ENCODE data around the gene MYO1H.
"Not testable (repeated sequence)": the region's sequence is repeated elsewhere in the genome, so short reads cannot be mapped to it uniquely, and the experiment has no call there.

MYO1H gene

DNA sequence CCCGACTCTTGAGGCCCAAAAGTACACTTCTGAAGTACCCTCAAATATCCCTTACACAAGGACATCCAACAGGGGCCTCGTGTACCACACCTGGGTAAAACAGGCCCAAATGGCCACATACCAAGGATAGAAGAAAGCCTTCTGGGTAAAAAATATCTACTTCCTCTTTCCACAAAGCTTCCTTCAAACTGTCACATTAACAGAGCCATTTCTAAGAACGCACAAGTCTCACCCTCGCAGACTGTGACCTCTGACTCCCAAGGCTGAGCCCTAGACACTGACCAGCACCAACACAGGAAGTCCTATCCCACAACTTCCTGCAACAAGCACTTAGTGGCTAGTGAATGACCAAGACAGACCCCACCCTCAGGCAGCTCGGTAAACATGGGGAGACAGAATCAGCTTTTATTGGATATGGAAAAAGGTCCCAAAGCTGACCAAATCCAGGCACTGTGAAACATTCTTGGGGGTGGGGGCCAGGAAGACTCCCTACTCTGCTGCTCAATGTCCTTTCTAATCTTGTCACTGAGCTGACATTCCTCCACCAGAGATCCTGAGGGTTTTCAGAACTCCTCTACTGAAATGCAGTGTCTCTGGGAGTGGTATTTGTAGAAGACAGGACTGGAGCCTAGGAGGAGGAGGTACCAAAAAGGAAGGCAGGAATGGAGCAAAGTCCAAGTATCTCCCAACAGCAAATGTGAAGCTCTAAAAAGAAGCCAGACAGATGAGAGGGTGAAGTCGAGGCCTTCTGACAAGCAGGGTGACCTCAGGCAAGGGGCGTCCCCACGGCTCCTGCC lies 113.5 kb downstream of the MYO1H start:
- Mint-ChIP-seq H3K4me3 (no peak overlapping the region), H3K4me1 (ENCODE audit: low read depth) (peaks cover 42% of the 10 kb centered on the region), H3K36me3 (ENCODE audit: low read depth) (peaks cover 20% of the 10 kb centered on the region), H3K27me3 (ENCODE audit: low read depth) (no peaks in the 10 kb centered on the region), H3K27ac (peak overlapping the region; percentile 82), H3K9me3 (no peaks in the 10 kb centered on the region)

DNA sequence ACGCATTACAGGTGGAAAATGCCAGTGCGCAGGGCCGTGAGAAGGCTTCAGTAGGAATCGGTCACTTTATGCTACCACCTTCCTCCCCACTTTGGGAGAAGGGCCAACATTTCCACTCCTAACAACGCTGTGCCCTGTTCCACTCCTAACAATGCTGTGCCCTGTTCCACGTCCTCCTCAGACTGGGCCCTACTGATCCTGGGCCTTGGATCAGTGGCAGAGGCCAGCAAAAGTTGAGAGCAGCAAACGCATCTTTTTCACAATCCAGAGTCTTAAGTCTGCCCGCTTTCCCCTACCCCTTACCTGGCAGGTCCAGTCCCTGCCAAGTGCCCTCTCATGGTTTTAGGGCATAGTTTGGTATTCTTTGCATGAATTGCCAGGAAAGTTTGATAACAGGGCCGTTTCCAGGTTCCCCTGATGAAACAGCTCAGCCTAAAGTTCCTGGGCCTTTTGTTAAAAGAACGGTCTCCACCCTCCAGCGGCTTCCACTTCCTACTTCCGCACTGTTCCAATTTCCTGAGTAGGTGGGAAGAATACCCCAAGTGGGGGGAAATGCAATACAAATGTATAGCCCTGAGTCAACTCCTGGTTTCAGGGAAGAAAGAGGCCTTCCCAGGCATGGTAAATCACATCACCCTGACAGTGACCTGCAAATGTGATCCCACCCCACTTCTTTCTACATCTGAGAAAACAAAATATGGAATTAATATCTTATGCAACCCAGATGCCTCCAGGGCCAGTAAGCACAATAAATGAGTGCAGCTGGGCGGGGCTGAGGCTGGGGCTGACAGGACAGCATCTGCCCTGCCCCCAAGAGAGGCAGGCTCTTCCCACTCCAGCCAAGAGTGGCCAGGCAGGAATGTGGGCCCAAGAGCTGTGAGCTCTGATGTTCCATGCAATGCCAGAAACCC lies 114.4 kb downstream of the MYO1H start:
- peaks cover 16% of the 10 kb centered on the region for H3K36me3 Mint-ChIP-seq (ENCODE audit: low read depth)
- H3K9me3 Mint-ChIP-seq, result no peaks in the 10 kb centered on the region
- no peak overlapping the region for H3K4me3 Mint-ChIP-seq
- no peak overlapping the region for H3K27ac Mint-ChIP-seq
- no peaks in the 10 kb centered on the region for H3K27me3 Mint-ChIP-seq (ENCODE audit: low read depth)
- peaks cover 42% of the 10 kb centered on the region for H3K4me1 Mint-ChIP-seq (ENCODE audit: low read depth)

DNA sequence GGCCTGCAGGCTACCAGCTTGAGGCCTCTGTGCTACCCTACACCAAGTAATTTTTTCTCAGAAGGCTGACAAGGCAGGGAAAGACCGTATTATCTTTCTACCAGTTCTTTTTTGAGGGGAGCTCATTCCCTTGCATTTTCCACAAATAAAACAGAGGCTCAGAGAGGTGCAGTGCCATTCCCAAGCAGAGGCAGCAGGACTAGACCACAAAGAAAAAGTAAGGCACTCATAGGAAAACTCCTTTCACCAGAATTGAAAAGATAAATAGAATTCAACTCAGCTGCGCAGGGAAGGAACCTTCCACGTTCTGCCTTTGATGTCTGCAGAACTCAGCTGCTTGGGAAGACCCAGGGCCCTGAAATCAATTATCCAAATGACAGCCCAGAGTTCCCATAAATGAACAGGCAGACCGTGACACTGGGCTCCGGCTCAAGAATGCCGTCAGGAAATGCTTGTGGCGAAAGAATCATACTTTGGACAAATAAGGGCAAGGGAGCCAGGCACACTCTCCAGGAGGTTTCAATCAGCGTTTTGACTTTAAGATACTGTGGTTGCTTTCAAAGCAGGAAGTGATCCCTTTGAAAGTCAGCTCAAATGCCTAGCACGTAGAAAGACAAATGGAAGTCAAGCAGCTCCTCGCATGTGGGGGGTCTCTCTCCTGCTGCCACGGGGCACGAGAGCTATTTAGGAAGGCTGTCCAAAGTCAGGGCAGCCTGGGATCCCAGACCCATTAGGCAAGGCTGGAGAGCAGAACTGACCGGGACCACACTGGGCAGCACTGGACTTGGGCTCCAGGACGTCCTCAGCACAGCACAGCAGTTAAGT lies 115.4 kb downstream of the MYO1H start:
- peak overlapping the region; percentile 9 for H3K4me3 Mint-ChIP-seq
- H3K9me3 Mint-ChIP-seq, result no peaks in the 10 kb centered on the region
- peak overlapping the region; percentile 74 for H3K27ac Mint-ChIP-seq
- peaks cover 11% of the 10 kb centered on the region for H3K36me3 Mint-ChIP-seq (ENCODE audit: low read depth)
- no peaks in the 10 kb centered on the region for H3K27me3 Mint-ChIP-seq (ENCODE audit: low read depth)
- H3K4me1 Mint-ChIP-seq (ENCODE audit: low read depth), result peaks cover 39% of the 10 kb centered on the region

DNA sequence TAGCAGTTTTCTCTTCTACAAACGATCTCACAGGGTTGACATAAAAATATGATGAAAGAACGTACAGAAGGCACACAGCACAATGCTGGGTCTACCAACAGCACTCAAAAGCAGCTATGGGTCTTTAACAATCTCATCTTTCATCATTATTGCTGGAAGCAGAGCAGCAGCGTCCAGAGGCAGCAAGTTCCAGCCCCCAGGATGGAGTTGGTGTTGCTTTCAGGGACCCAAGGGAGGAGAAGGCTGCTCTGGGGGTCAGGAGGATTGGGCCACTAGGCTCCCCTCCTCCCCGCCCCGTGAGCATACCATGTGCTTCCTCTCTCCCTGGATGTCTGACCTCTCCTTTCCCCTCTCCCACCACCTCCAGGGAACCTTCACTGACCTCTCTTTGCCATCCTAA lies 116.1 kb downstream of the MYO1H start:
- peaks cover 12% of the 10 kb centered on the region for H3K36me3 Mint-ChIP-seq (ENCODE audit: low read depth)
- H3K4me3 Mint-ChIP-seq, result peak overlapping the region; percentile 9
- peaks cover 35% of the 10 kb centered on the region for H3K4me1 Mint-ChIP-seq (ENCODE audit: low read depth)
- no peaks in the 10 kb centered on the region for H3K9me3 Mint-ChIP-seq
- H3K27me3 Mint-ChIP-seq (ENCODE audit: low read depth), result no peaks in the 10 kb centered on the region
- peak overlapping the region; percentile 74 for H3K27ac Mint-ChIP-seq

DNA sequence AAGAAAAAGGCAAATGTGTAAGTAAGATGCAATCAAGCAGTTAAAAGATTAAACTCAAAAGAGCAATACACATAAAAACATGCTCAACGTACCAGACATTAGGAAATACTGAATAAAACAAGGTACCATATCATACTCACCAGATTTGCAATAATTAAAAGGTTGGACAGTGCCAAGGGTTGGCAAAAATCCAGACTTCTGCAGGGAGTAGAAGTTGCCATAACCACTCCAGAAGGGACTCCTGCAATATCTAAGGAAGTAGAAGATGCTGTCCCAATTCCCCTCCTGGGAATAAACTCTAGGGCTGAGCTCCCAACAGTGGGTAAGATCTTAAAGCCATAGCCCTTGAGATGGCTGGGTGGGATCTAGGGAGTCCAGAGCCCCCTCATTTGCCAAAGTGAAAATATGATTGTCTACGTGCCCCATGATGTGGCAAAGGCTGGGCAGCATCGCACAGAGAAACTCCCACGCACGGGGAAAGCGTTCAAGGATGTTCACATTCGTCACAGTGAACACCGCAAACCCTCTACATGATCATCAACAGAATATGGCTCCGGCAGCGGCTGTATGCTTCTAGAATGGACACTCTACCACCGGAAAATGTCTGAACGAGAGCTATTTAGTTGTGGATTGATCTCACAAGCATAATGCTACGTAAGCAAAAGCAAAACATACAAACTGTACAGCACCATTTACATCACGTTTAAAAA lies 117.1 kb downstream of the MYO1H start:
- Mint-ChIP-seq H3K27me3 (ENCODE audit: low read depth) (no peaks in the 10 kb centered on the region), H3K4me1 (ENCODE audit: low read depth) (peaks cover 27% of the 10 kb centered on the region), H3K36me3 (ENCODE audit: low read depth) (peaks cover 9% of the 10 kb centered on the region), H3K27ac (peak overlapping the region; percentile 34), H3K9me3 (no peaks in the 10 kb centered on the region), H3K4me3 (no peak overlapping the region)

DNA sequence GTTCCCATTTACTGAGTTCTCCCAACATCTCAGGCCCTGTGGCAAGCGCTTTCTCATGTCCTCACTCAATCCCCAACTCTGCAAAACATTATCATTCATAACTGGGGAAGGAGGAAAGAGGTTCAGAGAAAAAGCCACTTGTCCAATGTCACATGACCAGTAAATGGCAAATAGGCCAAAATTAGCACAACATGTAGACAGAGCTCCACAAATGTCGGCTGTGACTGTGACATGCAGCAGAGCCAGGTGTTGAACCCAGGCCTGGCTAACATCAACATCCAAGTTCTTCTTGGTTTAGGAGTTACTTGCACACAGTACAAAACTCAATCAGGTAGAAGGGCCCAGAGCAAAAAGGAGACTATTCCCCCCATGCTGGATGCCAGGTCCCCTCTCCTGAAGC lies 118.6 kb downstream of the MYO1H start:
- H3K4me3 Mint-ChIP-seq, result no peak overlapping the region
- H3K36me3 Mint-ChIP-seq (ENCODE audit: low read depth), result peaks cover 9% of the 10 kb centered on the region
- H3K27ac Mint-ChIP-seq, result no peak overlapping the region
- no peaks in the 10 kb centered on the region for H3K9me3 Mint-ChIP-seq
- no peaks in the 10 kb centered on the region for H3K27me3 Mint-ChIP-seq (ENCODE audit: low read depth)
- peaks cover 25% of the 10 kb centered on the region for H3K4me1 Mint-ChIP-seq (ENCODE audit: low read depth)

DNA sequence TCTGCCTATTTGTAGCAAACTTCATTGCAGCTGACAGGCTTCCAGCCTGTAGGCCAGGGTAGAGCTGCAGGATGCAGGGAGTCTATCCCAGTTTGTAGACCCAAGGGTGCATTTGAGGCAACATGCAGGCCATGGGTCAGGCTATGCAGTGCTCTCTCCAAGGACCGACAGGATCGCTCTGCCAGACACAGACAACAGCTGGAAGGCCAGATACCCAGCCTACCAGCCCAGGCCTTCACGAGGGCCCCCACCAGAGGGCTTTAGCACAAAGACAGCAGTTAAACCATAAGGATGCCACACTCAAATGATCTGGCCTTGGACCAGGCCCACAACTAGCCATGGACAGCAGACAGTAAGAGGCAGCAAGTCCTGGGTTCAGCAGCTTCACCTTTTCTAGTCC lies 119.1 kb downstream of the MYO1H start:
- no peaks in the 10 kb centered on the region for H3K27me3 Mint-ChIP-seq (ENCODE audit: low read depth)
- H3K36me3 Mint-ChIP-seq (ENCODE audit: low read depth), result peaks cover 9% of the 10 kb centered on the region
- no peak overlapping the region for H3K27ac Mint-ChIP-seq

DNA sequence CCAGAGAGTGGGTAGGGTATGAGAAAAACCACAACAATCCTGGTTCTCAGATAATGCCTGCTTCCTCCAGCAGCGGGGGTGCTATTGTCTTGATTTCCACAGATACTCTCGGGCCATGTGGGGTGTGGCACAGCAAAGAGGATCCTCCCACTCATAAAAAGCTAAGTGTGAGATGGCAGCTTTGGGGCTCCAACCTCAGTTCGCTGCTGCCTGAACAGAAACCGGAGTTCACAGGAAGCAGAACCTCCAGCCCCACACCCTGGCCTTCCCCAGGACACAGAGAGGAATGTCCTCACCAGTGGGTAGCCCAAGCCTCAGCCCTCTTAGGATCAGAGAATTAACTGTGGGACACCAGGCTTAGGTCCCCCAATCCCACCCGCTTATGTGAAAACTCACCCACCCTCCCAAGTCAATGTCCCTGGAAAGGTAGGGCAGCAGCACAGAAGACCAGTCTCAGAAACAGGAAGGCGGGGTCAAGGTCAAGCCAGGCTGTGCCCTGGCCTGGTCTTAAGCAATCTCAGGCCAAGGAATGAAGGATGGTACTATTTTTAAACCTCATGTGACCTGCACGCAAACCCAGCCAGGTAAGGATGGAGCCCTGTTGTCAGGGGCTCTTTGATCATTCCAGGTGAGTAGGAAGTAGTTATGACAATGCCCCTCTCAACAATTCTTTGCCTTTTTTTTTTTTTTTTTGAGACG lies 120.4 kb downstream of the MYO1H start:
- peaks cover 15% of the 10 kb centered on the region for H3K4me1 Mint-ChIP-seq (ENCODE audit: low read depth)
- H3K36me3 Mint-ChIP-seq (ENCODE audit: low read depth), result peaks cover 9% of the 10 kb centered on the region
- H3K27ac Mint-ChIP-seq, result no peak overlapping the region
- H3K27me3 Mint-ChIP-seq (ENCODE audit: low read depth), result no peaks in the 10 kb centered on the region
- no peak overlapping the region for H3K4me3 Mint-ChIP-seq
- H3K9me3 Mint-ChIP-seq, result no peaks in the 10 kb centered on the region

More for the DNA sequence above, 119.1 kb downstream of the MYO1H start:
- H3K9me3 Mint-ChIP-seq, result no peaks in the 10 kb centered on the region
- H3K4me3 Mint-ChIP-seq, result no peak overlapping the region
- peaks cover 22% of the 10 kb centered on the region for H3K4me1 Mint-ChIP-seq (ENCODE audit: low read depth)

DNA sequence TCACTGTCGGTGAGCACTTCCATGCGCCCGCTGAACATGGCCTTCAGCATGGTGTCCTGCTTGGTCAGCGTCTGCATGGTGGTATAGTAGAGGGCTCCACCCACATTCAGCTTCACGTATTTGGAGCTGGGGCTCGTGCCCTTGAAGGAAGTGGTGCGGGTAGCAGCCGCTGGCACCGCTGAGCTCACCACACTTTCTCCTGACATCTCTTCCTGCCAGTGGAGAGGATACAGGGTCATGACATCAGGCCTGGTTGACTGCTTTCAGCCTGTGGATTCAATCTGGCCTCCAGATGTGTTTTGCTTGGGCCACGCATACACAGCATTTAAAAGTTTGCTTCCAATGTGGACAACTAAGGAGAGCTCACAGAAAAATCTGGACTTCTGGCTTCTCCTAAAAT lies 121.8 kb downstream of the MYO1H start:
- Mint-ChIP-seq H3K4me3 (no peak overlapping the region), H3K27me3 (ENCODE audit: low read depth) (no peaks in the 10 kb centered on the region), H3K27ac (no peak overlapping the region), H3K36me3 (ENCODE audit: low read depth) (peaks cover 9% of the 10 kb centered on the region), H3K4me1 (ENCODE audit: low read depth) (peaks cover 4% of the 10 kb centered on the region), H3K9me3 (no peaks in the 10 kb centered on the region)

DNA sequence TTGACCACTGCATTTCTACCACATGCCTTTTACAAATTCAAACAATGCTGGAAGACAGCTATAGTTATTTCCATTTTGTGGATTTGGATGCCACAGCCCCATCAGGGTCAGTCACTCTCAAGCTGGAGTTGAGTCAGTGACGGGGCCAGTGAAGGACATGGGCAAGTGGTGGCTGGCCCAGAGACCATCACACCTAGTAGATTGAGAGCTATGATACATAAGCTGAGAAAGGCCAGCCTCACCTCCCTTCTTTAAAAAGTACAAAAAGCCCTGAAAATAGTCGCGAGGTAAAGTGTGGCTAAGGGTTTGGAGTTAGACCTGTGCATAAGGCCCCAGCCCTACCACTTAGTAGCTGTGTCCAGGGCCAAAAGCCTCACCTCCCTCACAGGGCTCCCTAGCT lies 125.3 kb downstream of the MYO1H start:
- no peak overlapping the region for H3K4me3 Mint-ChIP-seq
- no peaks in the 10 kb centered on the region for H3K9me3 Mint-ChIP-seq
- H3K27ac Mint-ChIP-seq, result no peak overlapping the region
- H3K27me3 Mint-ChIP-seq (ENCODE audit: low read depth), result no peaks in the 10 kb centered on the region
- H3K36me3 Mint-ChIP-seq (ENCODE audit: low read depth), result peaks cover 7% of the 10 kb centered on the region
- peaks cover 22% of the 10 kb centered on the region for H3K4me1 Mint-ChIP-seq (ENCODE audit: low read depth)

DNA sequence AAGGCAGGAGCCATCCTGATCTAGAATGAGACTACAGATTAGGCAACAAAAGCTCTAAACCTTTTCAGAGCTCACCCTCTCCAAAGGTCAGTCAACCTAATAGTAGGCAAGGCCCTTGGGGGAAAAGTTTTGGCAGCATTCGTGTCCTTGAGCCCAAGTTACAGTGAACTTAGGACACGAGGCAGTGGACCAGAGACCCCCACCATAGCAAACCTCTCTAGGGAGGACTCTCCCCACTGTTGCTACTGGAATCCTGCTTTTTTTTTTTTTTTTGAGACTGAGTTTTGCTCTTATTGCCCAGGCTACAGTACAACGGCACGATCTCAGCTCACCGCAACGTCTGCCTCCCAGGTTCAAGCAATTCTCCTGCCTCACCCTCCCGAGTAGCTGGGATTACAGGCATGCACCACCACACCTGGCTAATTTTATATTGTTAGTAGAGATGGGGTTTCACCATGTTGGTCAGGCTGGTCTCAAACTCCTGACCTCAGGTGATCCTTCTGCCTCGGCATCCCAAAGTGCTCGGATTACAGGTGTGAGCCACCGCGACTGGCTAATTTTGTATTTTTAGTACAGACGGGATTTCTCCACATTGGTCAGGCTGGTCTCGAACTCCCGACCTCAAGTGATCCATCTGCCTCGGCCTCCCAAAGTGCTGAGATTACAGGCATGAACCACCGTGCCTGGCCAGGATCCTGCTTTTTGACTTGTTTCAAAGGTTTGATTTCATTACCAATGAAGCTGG lies 126.0 kb downstream of the MYO1H start:
- H3K27me3 Mint-ChIP-seq (ENCODE audit: low read depth); H3K9me3 Mint-ChIP-seq; H3K36me3 Mint-ChIP-seq (ENCODE audit: low read depth); H3K27ac Mint-ChIP-seq; H3K4me3 Mint-ChIP-seq: not testable (repeated sequence)
- peaks cover 22% of the 10 kb centered on the region for H3K4me1 Mint-ChIP-seq (ENCODE audit: low read depth)

DNA sequence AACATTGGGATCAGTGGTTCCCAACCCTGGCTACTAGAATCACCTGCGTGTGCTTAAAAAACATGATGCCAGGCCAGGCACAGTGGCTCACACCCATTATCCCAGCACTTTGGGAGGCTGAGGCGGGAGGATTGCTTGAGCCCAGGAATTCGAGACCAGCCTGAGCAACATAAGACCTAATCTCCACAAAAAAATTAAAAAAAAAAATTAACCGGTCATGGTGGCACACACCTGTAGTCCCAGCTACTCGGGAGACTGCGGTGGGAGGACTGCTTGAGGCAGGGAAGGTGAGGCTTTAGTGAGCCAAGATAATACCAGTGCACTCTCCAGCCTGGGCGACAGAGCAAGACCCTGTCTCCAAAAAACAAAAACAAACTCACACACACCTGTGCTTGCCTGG lies 127.4 kb downstream of the MYO1H start:
- Mint-ChIP-seq H3K4me1 (ENCODE audit: low read depth) (peaks cover 28% of the 10 kb centered on the region), H3K36me3 (ENCODE audit: low read depth) (no peaks in the 10 kb centered on the region), H3K4me3 (no peak overlapping the region), H3K9me3 (no peaks in the 10 kb centered on the region), H3K27me3 (ENCODE audit: low read depth) (no peaks in the 10 kb centered on the region), H3K27ac (no peak overlapping the region)

Measured in T-helper 1 cell treated with Interleukin-12 subunit alpha and Interleukin-12 subunit beta and Interleukin-4 antibody, amounts not matched to agents 30 μg/mL and 1 μg/mL, for 36 hours (primary cell).